Measurements from ENCODE around the gene GNAL. TPM values are rescaled to one million over a fixed set of nuclear protein-coding genes. Genes with fewer than 3 reads are reported as not detected.

GNAL gene
- total RNA-seq, 2 donors from 2014 or later = 0.55 to 1.6 TPM

DNA sequence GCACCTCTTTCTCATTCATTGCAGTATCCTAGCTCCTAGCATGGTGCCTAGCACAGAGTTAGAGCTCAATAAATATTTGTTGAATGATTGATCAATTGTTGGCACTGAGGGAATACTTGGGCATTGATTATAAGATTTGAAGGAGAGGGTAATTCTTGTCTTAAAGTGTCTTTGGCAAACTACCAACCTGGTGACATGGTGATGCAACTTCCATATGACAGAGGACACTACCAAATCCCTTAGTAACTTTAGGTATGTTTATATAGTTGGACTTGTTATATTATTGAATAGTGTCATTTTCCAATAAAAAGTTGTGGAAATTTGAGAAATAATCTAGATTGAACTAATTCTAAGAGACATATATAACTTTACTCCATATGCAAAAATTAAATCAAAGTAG is 103.6 kb downstream of the GNAL start:
- no peak overlapping the region for H3K4me3 Mint-ChIP-seq
- H3K27me3 Mint-ChIP-seq (ENCODE audit: low read depth) = no peaks in the 10 kb centered on the region
- H3K9me3 Mint-ChIP-seq = no peaks in the 10 kb centered on the region
- H3K36me3 Mint-ChIP-seq (ENCODE audit: insufficient read depth in 2 of 2) = no peaks in the 10 kb centered on the region
- DNase-seq (no peak), ATAC-seq (replicated peaks in 1 of 2) (no peak)
- H3K4me1 Mint-ChIP-seq (ENCODE audit: low read depth) = no peaks in the 10 kb centered on the region
- H3K27ac Mint-ChIP-seq = no peak overlapping the region

DNA sequence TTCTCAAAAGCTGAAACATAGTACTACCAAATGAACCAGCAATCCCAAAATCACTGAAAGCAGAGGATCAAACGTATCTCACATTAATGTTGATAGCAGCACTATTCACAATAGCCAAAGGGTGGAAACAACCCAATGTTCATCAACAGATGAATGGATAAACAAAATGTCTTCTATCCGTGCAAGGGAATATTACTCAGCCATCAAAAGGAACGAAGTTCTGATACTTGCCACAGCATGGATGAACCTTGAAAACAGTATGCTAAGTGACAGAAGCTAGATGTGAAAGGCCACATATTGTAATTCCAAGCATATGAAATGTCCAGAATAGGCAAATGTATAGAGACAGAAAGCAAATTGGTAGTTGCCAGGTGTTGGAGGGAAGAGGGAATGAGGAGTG is 105.1 kb downstream of the GNAL start:
- Mint-ChIP-seq H3K27ac (no peak overlapping the region), H3K36me3 (ENCODE audit: insufficient read depth in 2 of 2) (no peaks in the 10 kb centered on the region), H3K9me3 (no peaks in the 10 kb centered on the region), H3K4me1 (ENCODE audit: low read depth) (no peaks in the 10 kb centered on the region), H3K27me3 (ENCODE audit: low read depth) (no peaks in the 10 kb centered on the region), H3K4me3 (no peak overlapping the region)
- no peak for ATAC-seq (replicated peaks in 1 of 2)
- no peak for DNase-seq

DNA sequence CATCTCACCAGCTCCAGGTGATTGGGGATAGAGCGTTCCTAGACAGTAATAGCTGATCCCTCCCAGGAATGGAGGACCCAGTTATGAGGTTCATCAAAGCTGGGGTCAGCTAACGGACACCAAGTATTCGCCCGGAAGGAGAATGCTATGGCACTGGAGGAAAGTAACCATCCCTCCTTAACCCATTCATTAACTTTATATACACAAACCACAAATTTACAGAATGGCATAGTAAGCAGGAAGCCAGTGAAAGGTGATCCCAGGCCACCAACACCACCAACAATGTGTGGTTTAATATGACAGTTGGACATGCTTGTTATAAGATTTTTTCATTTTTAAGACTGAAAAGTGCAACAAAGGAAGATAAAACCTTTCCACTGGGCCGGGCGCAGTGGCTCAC is 106.9 kb downstream of the GNAL start:
- no peaks in the 10 kb centered on the region for H3K4me1 Mint-ChIP-seq (ENCODE audit: low read depth)
- no peak overlapping the region for H3K27ac Mint-ChIP-seq
- no peak overlapping the region for H3K4me3 Mint-ChIP-seq
- no peaks in the 10 kb centered on the region for H3K36me3 Mint-ChIP-seq (ENCODE audit: insufficient read depth in 2 of 2)
- peaks cover 7% of the 10 kb centered on the region for H3K27me3 Mint-ChIP-seq (ENCODE audit: low read depth)
- no peak for DNase-seq
- ATAC-seq (replicated peaks in 1 of 2) = no peak
- no peaks in the 10 kb centered on the region for H3K9me3 Mint-ChIP-seq

- H3K9me3 Mint-ChIP-seq = no peaks in the 10 kb centered on the region
- H3K27me3 Mint-ChIP-seq (ENCODE audit: low read depth) = peaks cover 7% of the 10 kb centered on the region
- H3K4me3 Mint-ChIP-seq = no peak overlapping the region
- no peaks in the 10 kb centered on the region for H3K36me3 Mint-ChIP-seq (ENCODE audit: insufficient read depth in 2 of 2)
- ATAC-seq (replicated peaks in 1 of 2) (no peak), DNase-seq (no peak)
- no peaks in the 10 kb centered on the region for H3K4me1 Mint-ChIP-seq (ENCODE audit: low read depth)
- no peak overlapping the region for H3K27ac Mint-ChIP-seq
These were observed 109.2 kb downstream of the GNAL start for GRCh38 chr18:11798271-11798670.

DNA sequence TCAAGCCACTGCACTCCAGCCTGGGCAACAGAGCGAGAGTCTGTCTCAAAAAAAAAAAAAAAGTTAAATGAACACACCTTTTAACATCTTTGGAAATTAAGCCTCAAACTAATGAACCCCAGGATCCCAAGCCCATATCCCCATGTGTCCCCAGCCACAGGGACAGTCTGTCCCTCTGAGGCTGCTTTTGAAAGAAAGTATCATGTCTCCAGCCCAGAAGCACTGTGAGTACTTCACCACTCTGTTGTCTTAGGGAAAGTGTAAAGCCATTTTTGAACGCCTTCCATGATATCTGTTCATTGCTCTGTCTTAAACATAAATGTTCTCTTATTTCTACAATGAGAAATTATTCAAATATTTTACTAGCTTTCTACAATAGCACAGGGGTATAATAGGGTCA is 110.0 kb downstream of the GNAL start:
- Mint-ChIP-seq H3K27ac (no peak overlapping the region), H3K27me3 (ENCODE audit: low read depth) (peaks cover 7% of the 10 kb centered on the region), H3K4me3 (no peak overlapping the region), H3K4me1 (ENCODE audit: low read depth) (no peaks in the 10 kb centered on the region), H3K9me3 (no peaks in the 10 kb centered on the region), H3K36me3 (ENCODE audit: insufficient read depth in 2 of 2) (no peaks in the 10 kb centered on the region)
- DNase-seq = no peak
- ATAC-seq (replicated peaks in 1 of 2) = no peak

- H3K4me3 Mint-ChIP-seq = no peak overlapping the region
- H3K27ac Mint-ChIP-seq = no peak overlapping the region
- ATAC-seq (replicated peaks in 1 of 2) = no peak
- H3K4me1 Mint-ChIP-seq (ENCODE audit: low read depth) = no peaks in the 10 kb centered on the region
- no peaks in the 10 kb centered on the region for H3K9me3 Mint-ChIP-seq
- no peaks in the 10 kb centered on the region for H3K36me3 Mint-ChIP-seq (ENCODE audit: insufficient read depth in 2 of 2)
- peaks cover 7% of the 10 kb centered on the region for H3K27me3 Mint-ChIP-seq (ENCODE audit: low read depth)
- DNase-seq = no peak
These were observed 111.7 kb downstream of the GNAL start for GRCh38 chr18:11800566-11801334.

GRCh38 chr18:11801573-11801972 is 112.5 kb downstream of the GNAL start:
- Mint-ChIP-seq H3K27me3 (ENCODE audit: low read depth) (peaks cover 7% of the 10 kb centered on the region), H3K9me3 (no peaks in the 10 kb centered on the region), H3K4me3 (no peak overlapping the region), H3K36me3 (ENCODE audit: insufficient read depth in 2 of 2) (no peaks in the 10 kb centered on the region), H3K4me1 (ENCODE audit: low read depth) (no peaks in the 10 kb centered on the region), H3K27ac (no peak overlapping the region)
- no peak for DNase-seq
- no peak for ATAC-seq (replicated peaks in 1 of 2)

DNA sequence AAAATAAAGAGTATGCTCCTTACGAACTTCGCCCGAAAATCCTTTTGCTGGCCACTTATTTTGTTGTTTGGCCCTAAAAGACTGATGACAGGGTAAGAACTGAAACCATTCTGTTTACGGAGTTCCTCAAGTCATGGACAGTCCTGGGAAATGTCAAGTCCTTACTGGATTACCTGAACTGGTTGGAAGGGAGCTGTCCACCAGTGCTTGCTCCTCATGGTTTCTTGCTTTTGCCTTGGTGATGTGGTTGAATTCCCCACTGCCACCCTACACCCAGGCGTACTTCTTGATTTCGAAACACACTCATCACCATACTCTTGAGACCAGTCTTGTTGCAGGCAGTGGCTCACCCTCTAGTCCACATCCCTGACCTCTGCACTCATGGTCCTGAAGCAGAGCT is 113.1 kb downstream of the GNAL start:
- H3K27me3 Mint-ChIP-seq (ENCODE audit: low read depth) = peaks cover 7% of the 10 kb centered on the region
- no peaks in the 10 kb centered on the region for H3K9me3 Mint-ChIP-seq
- DNase-seq = no peak
- H3K36me3 Mint-ChIP-seq (ENCODE audit: insufficient read depth in 2 of 2) = no peaks in the 10 kb centered on the region
- ATAC-seq (replicated peaks in 1 of 2) = no peak
- H3K27ac Mint-ChIP-seq = no peak overlapping the region
- H3K4me1 Mint-ChIP-seq (ENCODE audit: low read depth) = no peaks in the 10 kb centered on the region
- no peak overlapping the region for H3K4me3 Mint-ChIP-seq

DNA sequence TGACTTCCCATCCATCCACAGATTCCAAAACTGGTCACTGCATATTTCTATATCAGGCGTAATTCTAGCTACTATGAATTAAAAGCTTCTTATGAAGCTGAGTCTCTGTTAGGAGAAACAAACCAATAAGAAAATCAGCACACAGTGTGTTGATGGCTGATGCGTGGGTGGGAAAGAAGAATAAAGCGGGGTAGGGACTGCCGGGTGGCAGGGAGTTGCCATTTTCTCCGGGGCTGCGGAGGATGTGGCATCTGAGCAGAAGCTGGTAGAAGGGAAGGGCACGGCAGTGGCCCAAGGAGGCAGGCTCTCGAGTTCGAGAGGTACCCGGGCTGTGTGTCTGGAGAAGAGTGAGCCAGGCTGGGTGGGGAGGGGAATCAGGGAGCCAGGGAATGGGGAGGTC is 113.5 kb downstream of the GNAL start:
- H3K4me3 Mint-ChIP-seq = no peak overlapping the region
- no peak for ATAC-seq (replicated peaks in 1 of 2)

GRCh38 chr18:11807233-11807632 is 118.2 kb downstream of the GNAL start:
- ATAC-seq (replicated peaks in 1 of 2) = no peak

More for the DNA sequence above, 113.5 kb downstream of the GNAL start:
- DNase-seq = no peak
- Mint-ChIP-seq H3K4me1 (ENCODE audit: low read depth) (no peaks in the 10 kb centered on the region), H3K36me3 (ENCODE audit: insufficient read depth in 2 of 2) (no peaks in the 10 kb centered on the region), H3K9me3 (no peaks in the 10 kb centered on the region), H3K27me3 (ENCODE audit: low read depth) (peaks cover 7% of the 10 kb centered on the region), H3K27ac (no peak overlapping the region)

DNA sequence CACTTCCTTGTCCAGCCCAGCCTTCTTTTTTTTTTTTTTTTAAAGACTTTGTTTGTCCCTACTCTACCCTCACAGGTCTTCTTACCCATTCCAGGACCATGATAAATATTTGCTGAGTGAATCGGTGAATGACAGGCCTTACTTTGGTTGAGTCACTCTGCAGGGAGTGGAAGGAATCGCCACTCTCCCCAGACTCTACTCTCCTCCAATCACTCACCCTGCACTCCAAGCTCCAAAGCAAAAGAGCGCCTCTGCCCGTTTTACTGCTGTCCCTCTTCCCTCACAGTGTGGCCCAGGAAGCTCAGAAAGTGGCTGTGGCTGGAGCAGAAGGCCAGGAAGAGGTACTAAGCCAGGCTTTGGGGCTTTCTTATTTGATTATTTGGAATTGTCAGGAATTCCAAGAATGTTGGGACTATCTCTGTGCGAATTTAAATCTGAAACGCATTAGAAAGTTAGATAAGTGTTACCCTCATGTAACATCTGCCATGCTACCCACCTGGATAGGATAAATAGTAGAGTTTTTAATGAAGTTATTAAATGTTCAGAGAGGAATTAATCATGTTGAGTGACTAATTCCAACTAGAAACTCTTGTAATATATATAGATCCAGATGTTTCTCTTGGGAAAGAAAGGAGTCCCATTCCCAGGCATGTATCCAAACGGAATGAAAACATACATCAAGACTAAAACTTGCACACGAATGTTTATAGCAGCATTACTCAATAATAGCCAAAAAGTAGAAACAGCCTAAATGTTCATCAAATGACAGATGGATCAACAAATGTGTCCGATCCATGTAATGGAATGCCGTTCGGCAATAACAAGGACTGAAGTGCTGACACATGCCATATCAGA is 119.2 kb downstream of the GNAL start:
- Mint-ChIP-seq H3K36me3 (ENCODE audit: insufficient read depth in 2 of 2) (no peaks in the 10 kb centered on the region), H3K4me1 (ENCODE audit: low read depth) (no peaks in the 10 kb centered on the region), H3K27ac (no peak overlapping the region), H3K27me3 (ENCODE audit: low read depth) (no peaks in the 10 kb centered on the region), H3K9me3 (no peaks in the 10 kb centered on the region), H3K4me3 (no peak overlapping the region)
- ATAC-seq (replicated peaks in 1 of 2) = no peak
- no peak for DNase-seq

More at GRCh38 chr18:11807233-11807632, 118.2 kb downstream of the GNAL start:
- Mint-ChIP-seq H3K27ac (no peak overlapping the region), H3K36me3 (ENCODE audit: insufficient read depth in 2 of 2) (no peaks in the 10 kb centered on the region), H3K4me3 (no peak overlapping the region), H3K27me3 (ENCODE audit: low read depth) (no peaks in the 10 kb centered on the region), H3K9me3 (no peaks in the 10 kb centered on the region), H3K4me1 (ENCODE audit: low read depth) (no peaks in the 10 kb centered on the region)
- DNase-seq = no peak

- ATAC-seq (replicated peaks in 1 of 2) (no peak), DNase-seq (no peak)
- Mint-ChIP-seq H3K27ac (no peak overlapping the region), H3K27me3 (ENCODE audit: low read depth) (no peaks in the 10 kb centered on the region), H3K4me3 (no peak overlapping the region), H3K9me3 (no peaks in the 10 kb centered on the region), H3K4me1 (ENCODE audit: low read depth) (no peaks in the 10 kb centered on the region), H3K36me3 (ENCODE audit: insufficient read depth in 2 of 2) (no peaks in the 10 kb centered on the region)
These were observed 120.8 kb downstream of the GNAL start for GRCh38 chr18:11809895-11810294.

DNA sequence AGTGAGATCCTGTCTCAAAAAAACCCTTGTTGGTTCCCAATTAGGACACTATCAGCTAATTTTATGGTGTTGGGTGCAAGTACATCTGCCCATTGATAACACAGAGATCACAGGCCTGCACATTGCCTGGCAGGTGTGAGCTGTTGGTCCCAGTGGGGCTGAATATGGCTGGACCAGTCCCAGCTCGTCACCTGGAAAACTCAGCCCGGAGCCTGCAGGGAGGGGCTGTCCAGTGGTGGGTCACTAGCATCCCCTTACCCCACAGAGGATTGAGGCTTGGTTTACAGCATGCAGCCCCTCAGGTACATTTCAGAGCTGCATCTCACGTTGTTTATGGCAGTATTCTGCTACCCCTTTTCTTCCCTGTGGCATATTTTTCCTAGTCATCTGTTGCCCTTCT is 121.3 kb downstream of the GNAL start:
- Mint-ChIP-seq H3K4me1 (ENCODE audit: low read depth) (no peaks in the 10 kb centered on the region), H3K4me3 (no peak overlapping the region), H3K27me3 (ENCODE audit: low read depth) (no peaks in the 10 kb centered on the region), H3K27ac (no peak overlapping the region), H3K9me3 (no peaks in the 10 kb centered on the region), H3K36me3 (ENCODE audit: insufficient read depth in 2 of 2) (no peaks in the 10 kb centered on the region)
- no peak for DNase-seq
- no peak for ATAC-seq (replicated peaks in 1 of 2)

Data from activated T-cell treated with anti-CD3 and anti-CD28 coated beads, Interleukin-2, amount 50 U/mL, for 72 hours (primary cell).